Heart left ventricle (tissue), 16 donors: Measurements from ENCODE around the gene TMEM252. TPM values are rescaled to one million over a fixed set of nuclear protein-coding genes. Genes with fewer than 3 reads are reported as not detected.
A peak's percentile ranks its signal among the peaks of the same experiment; 100 is the strongest.

ENCODE experiments used
- ATAC-seq, 4 donors: fragments of 200-7000 bp; cut with Tn5 transposase; one replicate each; pipeline ENCODE4 v1.9.1; 2020 to 2022; ENCODE audit warnings: moderate library complexity in 4 of 4, mild to moderate bottlenecking in 3 of 4, moderate number of reproducible peaks in 1 of 4
- DNase-seq, 5 donors: peaks; one replicate each; pipeline ENCODE4 v3.0.0-alpha.2; 2020
- H3K27ac ChIP-seq, 12 donors: fragments of 200-600 bp; sonication (generic) in 4 of 12; one replicate each; pipeline versions ENCODE4 v1.5.0 to v1.8.0; 2016 to 2022; ENCODE audit warnings: mild to moderate bottlenecking in 2 of 12
- H3K27me3 ChIP-seq, 9 donors: fragments of 200-600 bp; sonication (generic) in 2 of 9; one replicate each; pipeline versions ENCODE4 v1.5.1 to v1.8.0; 2016 to 2022; ENCODE audit warnings: mild to moderate bottlenecking in 3 of 9
- H3K36me3 ChIP-seq, 9 donors: fragments of 200-600 bp; sonication (generic) in 2 of 9; one replicate each; pipeline versions ENCODE4 v1.5.0 to v1.8.0; 2018 to 2022; ENCODE audit warnings: mild to moderate bottlenecking in 2 of 9
- H3K4me1 ChIP-seq, 12 donors: fragments of 200-600 bp; sonication (generic) in 4 of 12; one replicate each; pipeline versions ENCODE4 v1.5.0 to v1.8.0; 2016 to 2022; ENCODE audit warnings: mild to moderate bottlenecking in 3 of 12
- H3K4me3 ChIP-seq, 12 donors: fragments of 200-600 bp; sonication (generic) in 4 of 12; one replicate each; pipeline versions ENCODE4 v1.5.0 to v1.8.0; 2017 to 2022; ENCODE audit warnings: mild to moderate bottlenecking in 9 of 12, moderate library complexity in 4 of 12
- H3K9me3 ChIP-seq, 12 donors: fragments of 200-600 bp; sonication (generic) in 4 of 12; one replicate each; pipeline versions ENCODE4 v1.5.0 to v1.8.0; 2016 to 2022; ENCODE audit warnings: mild to moderate bottlenecking in 1 of 12
- POLR2A ChIP-seq, 2 donors: fragments of 450-650 bp; IDR thresholded peaks; one replicate each; pipeline ENCODE4 v1.6.1; 2017; ENCODE audit warnings: antibody characterized with exemption in 2 of 2, mild to moderate bottlenecking in 2 of 2, moderate library complexity in 2 of 2
- WGBS, 4 donors: extraction: QIAGEN DNeasy Blood & Tissue Kit in 2 of 4; methylation state at CpG; one replicate each; pipeline versions ENCODE4 v1.1.5 to v1.1.7; 2013 to 2018; 5-methylcytosine and 5-hydroxymethylcytosine counted together
- intact Hi-C, 10 donors: fragments of 100-400 bp; cut with DNase I; formaldehyde crosslinking; loops; one replicate each; pipeline versions ENCODE4 v1.11.1 to v1.14.2; 2022
- long read RNA-seq, 3 donors: library from polyadenylated mRNA; unstranded; transcript quantifications; one replicate each; pipeline ENCODE4 v2.0.0, GENCODE V29; 2020 to 2021
- polyA plus RNA-seq, 2 donors: library from polyadenylated mRNA; stranded (reverse); fragments of 200-250 nt; gene quantifications; one replicate each; pipeline ENCODE4 v1.2.3, GENCODE V29; 2013
- total RNA-seq, 9 donors: library from RNA; depleted of rRNA in 2 of 9; stranded (reverse); fragments of >200 nt in 2 of 9; fragmentation: NEBNext Ultra II Directional in 3 of 9; extraction: Animal tissue kit (Norgen Biotek cat#: 25700) in 3 of 9; gene quantifications; one replicate each; pipeline versions ENCODE4 v1.1.0 to v1.2.4, GENCODE V29; 2016 to 2023
- TF ChIP-seq, protein P1 (sequence below), 12 donors: fragments of 200-600 bp; sonication (generic) in 4 of 12; IDR thresholded peaks; one replicate each; pipeline versions ENCODE4 v1.5.0 to v1.8.0; 2018 to 2022; ENCODE audit warnings: antibody characterized with exemption in 12 of 12, mild to moderate bottlenecking in 5 of 12
- donor health status: ischemic (EF 13 %, LVEDD 7.1; RV severe dilation, severe dysfunction).
- donor health status: healthy with polysubstance abuse.
- donor health status: DM: no; HTN: yes; CAD: no.
- donor health status: DM: no; HTN: no; CAD: no.
- donor health status: ischemic (EF 25% LVEDD 6.9; RV normal size, moderate dysfunction).
- donor health status: ischemic (EF 25% LVEDD 5.7; RV mildly dilated, moderate dysfunction).
- donor health status: healthy.
- donor health status: DM: yes; HTN: yes; CAD: no.
- donor health status: ischemic (EF 35%, LVEDD 5.7; RV mildly dilated, moderate dysfunction).
- donor health status: nonischemic (EF 11% LVEDD 7.7; RV severe dilation, severe dysfunction).
- donor health status: DM: yes; HTN: yes; CAD: no.
- donor health status: PGD.
- donor health status: ischemic (EF 29% LVEDD 5.4; RV normal size, mild dysfunction).
- donor health status: nonischemic (EF 23%, LVEDD 6.1; RV moderate dilation, normal function).

TMEM252 gene, protein sequence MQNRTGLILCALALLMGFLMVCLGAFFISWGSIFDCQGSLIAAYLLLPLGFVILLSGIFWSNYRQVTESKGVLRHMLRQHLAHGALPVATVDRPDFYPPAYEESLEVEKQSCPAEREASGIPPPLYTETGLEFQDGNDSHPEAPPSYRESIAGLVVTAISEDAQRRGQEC
- total RNA-seq = not detected
- polyA plus RNA-seq = not detected
- long read RNA-seq, donor 1 = 0 reads
- long read RNA-seq, donor 2 = 0 reads
- long read RNA-seq, donor 3, partial matches to known transcripts = 0 of 2 reads
- long read RNA-seq, donor 3, other reads (novel, unspliced or antisense) = 2 of 2 reads

DNA sequence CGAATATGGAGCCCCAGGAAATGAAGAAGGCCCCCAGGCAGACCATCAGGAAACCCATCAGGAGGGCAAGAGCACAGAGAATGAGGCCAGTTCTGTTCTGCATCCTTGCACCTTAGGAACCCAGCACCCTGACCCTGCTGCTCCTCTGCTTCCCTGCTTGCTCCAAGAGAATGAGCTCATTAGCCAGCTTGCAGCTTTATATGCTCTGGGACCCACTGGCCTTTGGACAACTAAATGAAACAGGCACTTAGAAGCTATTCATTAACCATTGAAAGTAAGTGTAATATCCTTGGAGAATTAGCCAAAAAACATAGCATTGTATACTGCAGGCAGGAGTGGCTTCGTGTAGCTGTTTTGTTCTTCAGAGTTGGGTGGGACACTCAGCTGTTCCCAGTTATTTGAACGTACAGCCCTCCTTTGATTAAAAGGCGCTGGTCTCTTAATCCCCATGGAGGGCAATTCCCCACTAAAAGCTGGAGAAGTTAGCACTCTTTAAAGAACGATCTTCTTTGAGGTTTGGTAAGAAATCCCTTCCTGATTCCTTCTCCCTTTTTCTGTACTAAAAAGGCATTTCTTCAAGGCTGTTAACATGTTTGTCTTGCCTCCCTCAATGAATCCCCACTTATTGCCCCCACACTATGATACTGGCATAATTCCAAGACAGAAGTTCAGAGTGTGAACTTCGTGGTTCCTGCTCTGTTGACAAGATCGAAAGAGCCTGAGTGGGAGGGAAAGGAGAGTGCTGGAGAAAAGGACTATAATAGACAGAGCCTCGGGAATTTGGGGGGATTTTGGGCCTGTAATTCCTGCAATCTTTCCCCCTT, at the start of gene TMEM252:
TMEM252 (minus strand) TSS at position 172 of the 824 bp plus-strand sequence; CDS start at position 103, 69 bp downstream.
- no peaks in the 10 kb centered on the region for H3K36me3 ChIP-seq
- 32 to 46% (median 38%) methylated on average over 8 of the region's 8 CpGs for WGBS, 4 donors

DNA sequence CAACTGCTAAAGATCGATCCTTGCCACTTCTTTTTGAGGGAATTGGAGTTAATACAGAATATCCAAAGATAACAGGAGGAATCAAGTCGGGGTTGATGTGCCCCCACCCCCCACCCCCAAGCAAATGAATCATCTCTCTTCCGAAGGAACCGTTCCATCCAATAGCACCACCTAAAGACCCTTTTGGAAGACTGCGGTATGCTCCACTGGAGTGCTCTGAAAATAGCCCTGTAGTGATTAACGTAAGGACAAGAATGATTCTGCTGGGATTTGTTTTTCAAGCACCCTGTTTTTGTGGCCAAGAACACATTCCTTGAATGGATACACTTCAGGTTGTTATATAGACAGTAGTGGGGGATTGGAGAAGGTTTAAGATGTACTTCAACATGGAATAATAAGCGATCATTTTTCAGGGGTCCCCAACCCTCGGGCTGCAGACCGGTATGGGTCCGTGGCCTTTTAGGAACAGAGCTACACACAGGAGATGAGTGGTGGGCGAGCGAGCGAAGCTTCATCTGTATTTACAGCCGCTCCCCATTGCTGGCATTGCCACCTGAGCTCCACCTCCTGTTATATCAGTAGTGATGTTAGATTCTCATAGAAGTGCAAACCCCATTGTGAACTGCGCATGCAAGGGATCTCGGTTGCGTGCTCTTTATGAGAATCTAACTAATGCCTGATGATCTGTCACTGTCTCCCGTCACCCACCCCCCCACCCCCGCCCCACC, 44.5 kb upstream of the TMEM252 start:
- ATAC-seq (no peak), DNase-seq (no peak)
- Histone ChIP-seq H3K36me3 (no peaks in the 10 kb centered on the region), H3K27me3 (no peaks in the 10 kb centered on the region), H3K27ac (no peak overlapping the region), H3K4me1 (no peaks in the 10 kb centered on the region), H3K4me3 (no peak overlapping the region), H3K9me3 (peaks cover 0 to 12% (median 0%) of the 10 kb centered on the region in 12 donors)
- WGBS, 4 donors = 75 to 79% (median 76%) methylated on average over 19 of the region's 19 CpGs
- intact Hi-C loops = loop anchor here (2.0 to 10.0 kb wide), 18 partner anchors 92 to 442 kb away; partner anchors contain the start of gene PIP5K1B (in 2 of the 10)
- TF ChIP-seq, protein P1, sequence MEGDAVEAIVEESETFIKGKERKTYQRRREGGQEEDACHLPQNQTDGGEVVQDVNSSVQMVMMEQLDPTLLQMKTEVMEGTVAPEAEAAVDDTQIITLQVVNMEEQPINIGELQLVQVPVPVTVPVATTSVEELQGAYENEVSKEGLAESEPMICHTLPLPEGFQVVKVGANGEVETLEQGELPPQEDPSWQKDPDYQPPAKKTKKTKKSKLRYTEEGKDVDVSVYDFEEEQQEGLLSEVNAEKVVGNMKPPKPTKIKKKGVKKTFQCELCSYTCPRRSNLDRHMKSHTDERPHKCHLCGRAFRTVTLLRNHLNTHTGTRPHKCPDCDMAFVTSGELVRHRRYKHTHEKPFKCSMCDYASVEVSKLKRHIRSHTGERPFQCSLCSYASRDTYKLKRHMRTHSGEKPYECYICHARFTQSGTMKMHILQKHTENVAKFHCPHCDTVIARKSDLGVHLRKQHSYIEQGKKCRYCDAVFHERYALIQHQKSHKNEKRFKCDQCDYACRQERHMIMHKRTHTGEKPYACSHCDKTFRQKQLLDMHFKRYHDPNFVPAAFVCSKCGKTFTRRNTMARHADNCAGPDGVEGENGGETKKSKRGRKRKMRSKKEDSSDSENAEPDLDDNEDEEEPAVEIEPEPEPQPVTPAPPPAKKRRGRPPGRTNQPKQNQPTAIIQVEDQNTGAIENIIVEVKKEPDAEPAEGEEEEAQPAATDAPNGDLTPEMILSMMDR (IDR thresholded peaks at IDR 0.05) = no peak
- TF ChIP-seq POLR2A (IDR thresholded peaks at IDR 0.05) = no peak

More for the DNA sequence above, at the start of gene TMEM252:
- Histone ChIP-seq H3K27ac (peak within 1 kb of the TSS in 8 of 12 donors; percentile 11 to 91 (median 32)), H3K9me3 (no peaks in the 10 kb centered on the region), H3K27me3 (no peaks in the 10 kb centered on the region), H3K4me3 (no peak within 1 kb of the TSS), H3K4me1 (peaks cover 0 to 46% (median 17%) of the 10 kb centered on the region in 12 donors)
- TF ChIP-seq POLR2A (IDR thresholded peaks at IDR 0.05) = no peak
- TF ChIP-seq, protein P1 (IDR thresholded peaks at IDR 0.05) = no peak
- ATAC-seq = no peak
- no peak for DNase-seq
- intact Hi-C loops = loop anchor here in 1 of 10 donors (10.0 kb wide), 1 partner anchor 56 kb away; no protein-coding TSS in a partner anchor

DNA sequence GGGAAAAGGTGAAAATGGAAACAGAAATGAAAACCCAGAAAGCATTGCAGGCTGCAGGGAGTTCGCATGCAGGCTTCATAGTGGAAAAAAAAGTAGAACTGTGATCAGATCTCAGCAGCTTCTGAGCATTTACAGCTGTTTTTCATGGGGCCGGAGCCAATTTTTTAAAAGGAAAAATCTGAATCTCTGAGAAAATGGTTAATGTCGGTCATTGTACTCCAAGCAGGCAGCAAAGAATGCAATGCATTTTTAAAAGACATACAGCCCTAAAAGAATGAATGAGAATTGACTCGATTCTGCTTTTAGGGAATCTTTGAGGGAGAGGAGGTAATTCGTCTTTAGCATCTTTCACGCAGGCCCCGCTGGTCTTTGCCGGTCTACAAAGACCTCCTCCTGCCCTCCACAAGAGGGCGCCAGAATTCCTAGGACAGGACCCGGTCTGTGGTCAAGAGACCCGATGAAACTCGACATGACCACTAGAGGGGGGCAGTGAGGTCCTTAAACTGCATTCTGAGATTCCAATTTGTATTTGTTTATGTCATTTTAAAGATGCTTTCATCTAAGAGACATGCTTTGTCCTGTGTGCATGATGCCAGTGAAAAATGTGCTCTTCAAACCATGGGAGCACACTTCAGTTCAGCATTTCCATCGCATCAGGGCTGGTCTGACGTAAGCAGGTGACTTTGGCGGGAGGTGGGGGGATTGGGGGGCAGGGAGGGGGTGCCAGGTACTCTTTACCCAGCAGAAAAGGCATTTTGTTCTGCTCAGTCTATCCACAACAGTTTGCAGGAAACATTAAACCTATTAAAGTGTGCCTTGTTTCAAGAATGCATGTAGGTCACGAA, 43.7 kb upstream of the TMEM252 start:
- H3K36me3 ChIP-seq = no peaks in the 10 kb centered on the region
- peak overlapping the region in 1 of 12 donors; percentile 27 for H3K27ac ChIP-seq
- peaks cover 0 to 11% (median 0%) of the 10 kb centered on the region in 12 donors for H3K9me3 ChIP-seq
- no peaks in the 10 kb centered on the region for H3K27me3 ChIP-seq
- peak; percentile 82 to 91 (median 86) for DNase-seq
- intact Hi-C loops = loop anchor here (1.0 to 10.0 kb wide), 26 partner anchors 93 to 443 kb away; partner anchors contain the start of gene PIP5K1B (in 2 of the 10)
- H3K4me1 ChIP-seq = no peaks in the 10 kb centered on the region
- ATAC-seq = peak; percentile 91 to 98 (median 96)
- WGBS, 4 donors = 26 to 29% (median 27%) methylated on average over 16 of the region's 16 CpGs
- TF ChIP-seq, protein P1 (IDR thresholded peaks at IDR 0.05) = peak in 11 of 12 donors; percentile 95 to 100 (median 98)
- no peak for TF ChIP-seq POLR2A (IDR thresholded peaks at IDR 0.05)
- no peak overlapping the region for H3K4me3 ChIP-seq
